ENCODE data around the gene TNFRSF4. TPM values are rescaled to one million over a fixed set of nuclear protein-coding genes. Genes with fewer than 3 reads are reported as not detected.

The TNFRSF4 gene
- total RNA-seq, 1 donor = 4.3 TPM

DNA sequence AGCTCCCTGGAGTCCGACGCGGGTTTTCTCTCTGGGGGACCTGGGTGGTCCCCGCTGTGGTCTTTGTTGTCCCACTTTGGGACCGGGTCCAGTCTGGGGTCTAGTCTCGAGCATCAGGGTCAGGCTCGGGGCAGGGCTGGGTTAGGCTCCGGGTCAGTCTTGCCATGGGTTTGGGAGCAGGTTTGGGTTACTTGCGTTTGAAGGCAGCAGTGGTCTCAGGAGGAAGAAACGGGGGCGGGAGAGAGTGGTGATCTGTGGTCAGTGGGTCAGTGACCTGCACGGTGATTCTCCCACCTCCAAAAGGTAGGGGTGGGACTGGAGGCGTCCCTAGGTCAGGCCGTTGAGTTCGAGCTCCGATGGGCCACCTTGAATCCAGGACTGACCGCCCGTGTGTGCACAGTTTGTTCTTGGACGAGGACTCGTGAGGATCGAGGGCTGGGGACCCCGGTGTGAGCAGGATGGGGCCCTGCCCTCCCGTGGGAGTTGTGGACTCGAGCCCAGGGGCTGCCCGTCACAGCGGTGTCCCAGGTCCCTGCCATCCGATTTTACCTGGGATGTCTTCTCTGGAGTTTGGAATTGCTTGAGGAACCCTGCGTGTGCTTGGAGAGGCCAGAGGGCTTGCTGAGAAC is 20.3 kb upstream of the TNFRSF4 start:
- DNase-seq (ENCODE audit: low read depth in 2 of 3, low spot score in 2 of 3) = no peak

DNA sequence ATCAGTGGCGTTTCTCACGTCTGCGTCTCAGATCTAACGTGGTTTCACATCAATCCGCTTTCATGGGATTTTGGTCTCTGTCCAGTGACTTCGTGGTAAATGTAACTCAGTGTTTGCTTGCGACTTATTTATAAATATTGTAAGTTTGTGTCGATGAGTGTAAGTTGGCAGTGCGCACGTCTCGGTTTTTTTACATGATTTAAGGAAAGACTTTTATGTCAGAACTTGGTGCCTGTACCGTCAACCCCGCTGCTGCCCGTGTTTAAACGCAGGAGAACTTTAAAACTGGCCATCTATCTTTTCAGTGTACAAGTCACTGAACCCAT is 19.6 kb upstream of the TNFRSF4 start:
- no peak for DNase-seq (ENCODE audit: low read depth in 2 of 3, low spot score in 2 of 3)

DNA sequence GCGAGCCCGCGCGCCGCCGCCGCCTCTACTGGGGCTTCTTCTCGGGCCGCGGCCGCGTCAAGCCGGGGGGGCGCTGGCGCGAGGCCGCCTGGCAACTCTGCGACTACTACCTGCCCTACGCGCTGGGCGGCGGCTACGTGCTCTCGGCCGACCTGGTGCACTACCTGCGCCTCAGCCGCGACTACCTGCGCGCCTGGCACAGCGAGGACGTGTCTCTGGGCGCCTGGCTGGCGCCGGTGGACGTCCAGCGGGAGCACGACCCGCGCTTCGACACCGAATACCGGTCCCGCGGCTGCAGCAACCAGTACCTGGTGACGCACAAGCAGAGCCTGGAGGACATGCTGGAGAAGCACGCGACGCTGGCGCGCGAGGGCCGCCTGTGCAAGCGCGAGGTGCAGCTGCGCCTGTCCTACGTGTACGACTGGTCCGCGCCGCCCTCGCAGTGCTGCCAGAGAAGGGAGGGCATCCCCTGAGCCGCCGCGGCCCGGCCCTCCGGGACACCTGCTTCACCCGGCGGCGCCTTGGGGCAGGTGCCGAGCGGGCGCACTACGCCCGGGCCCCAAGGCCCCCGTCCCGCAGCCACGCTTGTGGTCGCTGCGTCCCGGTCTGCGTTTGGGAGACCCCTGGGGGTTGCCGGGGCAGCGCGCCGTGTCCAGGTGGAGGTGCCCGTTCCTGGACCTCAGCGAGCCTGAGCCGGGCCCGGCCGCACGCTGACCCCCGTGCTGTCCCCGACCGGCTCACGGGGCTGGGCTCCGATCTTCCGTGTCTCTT is 19.0 kb upstream of the TNFRSF4 start:
- DNase-seq (ENCODE audit: low read depth in 2 of 3, low spot score in 2 of 3) = no peak

DNA sequence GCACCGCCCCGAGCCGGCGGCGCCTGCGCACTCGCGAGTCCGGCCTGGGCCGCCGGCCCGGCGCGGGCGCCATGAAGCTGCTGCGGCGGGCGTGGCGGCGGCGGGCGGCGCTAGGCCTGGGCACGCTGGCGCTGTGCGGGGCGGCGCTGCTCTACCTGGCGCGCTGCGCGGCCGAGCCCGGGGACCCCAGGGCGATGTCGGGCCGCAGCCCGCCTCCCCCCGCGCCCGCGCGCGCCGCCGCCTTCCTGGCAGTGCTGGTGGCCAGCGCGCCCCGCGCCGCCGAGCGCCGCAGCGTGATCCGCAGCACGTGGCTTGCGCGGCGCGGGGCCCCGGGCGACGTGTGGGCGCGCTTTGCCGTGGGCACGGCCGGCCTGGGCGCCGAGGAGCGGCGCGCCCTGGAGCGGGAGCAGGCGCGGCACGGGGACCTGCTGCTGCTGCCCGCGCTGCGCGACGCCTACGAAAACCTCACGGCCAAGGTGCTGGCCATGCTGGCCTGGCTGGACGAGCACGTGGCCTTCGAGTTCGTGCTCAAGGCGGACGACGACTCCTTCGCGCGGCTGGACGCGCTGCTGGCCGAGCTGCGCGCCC is 18.3 kb upstream of the TNFRSF4 start, which contains the start of gene B3GALT6:
TSS of gene B3GALT6 (plus strand) at position 30 of the 588 bp plus-strand sequence. CDS start at position 72, 42 bp downstream.
- no peak for DNase-seq (ENCODE audit: low read depth in 2 of 3, low spot score in 2 of 3)

DNA sequence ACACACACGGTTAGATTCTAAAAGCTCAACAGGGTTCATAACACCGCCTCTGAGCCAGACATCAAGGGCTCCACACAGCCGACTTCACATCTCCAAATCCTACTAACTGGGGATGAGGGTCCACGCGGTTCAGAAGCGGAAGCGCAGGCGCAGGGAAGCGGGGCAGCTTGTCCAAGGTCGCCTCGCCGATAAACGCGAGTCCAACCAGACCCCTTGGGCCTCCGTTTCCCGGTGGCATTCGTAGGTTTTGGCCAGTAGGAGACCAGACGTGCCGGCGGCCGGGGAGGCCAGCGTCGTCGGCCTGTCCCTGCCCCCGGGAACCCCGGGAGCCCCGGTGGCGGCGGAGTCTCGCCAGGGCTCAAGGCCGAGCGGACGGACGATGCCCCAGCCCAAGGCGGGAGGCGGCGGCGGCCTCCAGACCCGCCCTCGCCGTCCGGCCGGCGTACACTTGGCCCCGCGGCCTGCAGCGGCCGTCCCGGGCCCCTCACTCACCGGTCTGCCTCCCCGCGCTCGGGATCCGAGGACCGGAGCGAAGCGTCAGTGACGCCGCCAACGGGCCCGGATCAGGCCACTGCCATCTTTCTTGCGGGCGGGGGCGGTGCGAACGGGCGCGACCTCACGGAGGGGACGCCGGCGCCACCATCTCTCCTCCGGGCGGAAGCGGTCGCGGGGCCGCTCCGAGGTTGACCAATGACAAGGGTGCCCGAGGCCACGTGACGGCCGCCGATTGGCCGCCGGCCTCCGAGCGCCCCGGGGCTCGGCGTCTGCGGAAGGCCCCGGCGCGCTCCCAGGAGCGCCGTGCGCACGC is 17.7 kb upstream of the TNFRSF4 start, which contains the start of gene SDF4:
TSS of gene SDF4 (minus strand) at position 602 of the 808 bp plus-strand sequence. CDS start 3,229 bp downstream, outside the sequence.
- DNase-seq (ENCODE audit: low read depth in 2 of 3, low spot score in 2 of 3) = peak; percentile 95 to 97 (median 97)

DNA sequence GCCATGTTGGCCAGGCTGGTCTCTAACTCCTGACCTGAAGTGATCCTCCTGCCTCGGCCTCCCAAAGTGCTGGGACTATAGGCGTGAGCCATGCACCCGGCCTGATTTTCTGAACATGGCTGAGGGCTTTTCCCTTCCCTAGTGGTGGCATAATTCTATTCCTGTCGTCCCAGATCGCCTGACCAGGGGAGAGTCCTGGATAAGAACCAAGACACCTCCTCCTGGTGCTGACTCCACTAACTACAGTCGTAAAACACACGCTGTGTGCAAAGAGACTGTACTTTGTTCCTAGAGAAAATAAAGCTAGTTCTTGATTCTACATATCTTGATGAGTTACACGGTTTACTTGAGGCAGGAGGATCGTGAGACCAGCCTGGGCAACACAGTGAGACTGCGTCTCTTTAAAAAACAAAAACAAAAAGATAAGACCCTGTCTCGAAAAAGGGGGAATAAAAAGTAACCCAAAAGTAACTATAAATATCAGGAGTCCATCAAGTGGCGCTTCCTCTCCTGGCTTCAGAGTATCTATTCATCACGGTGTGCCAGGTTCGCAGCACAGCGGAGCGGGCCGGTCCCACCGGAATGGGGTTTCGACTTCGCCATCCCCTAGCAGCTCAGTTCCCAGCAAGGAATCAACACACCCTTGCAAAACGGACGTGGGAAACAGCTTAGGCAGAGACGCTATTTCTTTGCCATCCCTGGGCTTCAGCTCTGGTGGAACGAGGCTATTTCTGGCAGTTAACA is 16.9 kb upstream of the TNFRSF4 start:
- no peak for DNase-seq (ENCODE audit: low read depth in 2 of 3, low spot score in 2 of 3)

DNA sequence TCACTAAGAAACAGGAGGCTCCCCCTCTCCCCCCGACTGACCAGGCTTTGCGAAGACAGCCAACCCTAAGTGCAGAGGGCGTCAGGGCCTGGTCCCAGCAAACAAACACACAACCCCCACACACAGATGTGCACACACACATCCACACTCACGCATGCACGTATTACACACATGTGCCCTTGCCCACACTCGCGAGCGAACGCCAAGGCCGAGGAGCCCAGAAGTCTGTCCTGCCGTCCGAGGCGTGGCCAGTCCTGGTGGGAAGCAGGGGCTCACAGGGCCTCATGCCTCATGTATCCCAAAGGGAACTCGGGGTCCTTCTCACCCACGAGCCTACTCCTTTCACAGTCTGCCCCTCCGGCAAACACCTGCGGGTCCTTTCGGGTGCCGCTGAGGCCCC is 15.8 kb upstream of the TNFRSF4 start:
- no peak for DNase-seq (ENCODE audit: low read depth in 2 of 3, low spot score in 2 of 3)

DNA sequence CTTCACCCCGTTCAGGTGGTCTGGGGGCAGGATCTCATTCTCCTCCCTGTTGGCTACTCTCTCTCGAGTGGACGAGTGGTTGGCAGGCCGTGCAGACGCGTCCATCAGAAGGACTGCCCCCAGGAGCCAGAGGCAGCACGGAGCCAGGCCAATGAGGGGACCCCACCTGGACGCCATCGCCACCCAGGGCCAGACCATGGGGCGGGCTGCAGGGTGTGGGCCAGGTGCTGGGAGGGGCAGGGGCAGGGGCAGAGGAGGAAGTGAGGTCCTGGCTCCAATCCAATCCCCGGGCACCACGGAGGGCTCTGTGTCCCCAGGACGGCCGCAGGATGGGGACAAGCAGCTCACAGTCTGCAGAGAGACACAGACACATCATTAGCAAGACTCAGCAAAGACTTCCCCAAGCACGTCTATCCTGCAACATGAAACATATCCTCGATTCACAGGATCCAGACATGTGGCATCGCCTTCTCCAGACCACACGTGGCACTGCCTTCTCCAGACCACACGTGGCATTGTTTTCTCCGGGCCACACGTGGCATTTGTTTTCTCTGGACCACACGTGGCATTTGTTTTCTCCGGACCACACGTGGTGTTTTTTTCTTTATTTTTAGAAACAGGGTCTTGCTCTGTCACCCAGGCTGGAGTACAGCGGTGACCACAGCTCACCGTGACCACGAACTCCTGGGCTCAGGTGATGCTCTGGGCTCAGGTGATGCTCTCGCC is 14.8 kb upstream of the TNFRSF4 start:
- DNase-seq (ENCODE audit: low read depth in 2 of 3, low spot score in 2 of 3) = no peak

DNA sequence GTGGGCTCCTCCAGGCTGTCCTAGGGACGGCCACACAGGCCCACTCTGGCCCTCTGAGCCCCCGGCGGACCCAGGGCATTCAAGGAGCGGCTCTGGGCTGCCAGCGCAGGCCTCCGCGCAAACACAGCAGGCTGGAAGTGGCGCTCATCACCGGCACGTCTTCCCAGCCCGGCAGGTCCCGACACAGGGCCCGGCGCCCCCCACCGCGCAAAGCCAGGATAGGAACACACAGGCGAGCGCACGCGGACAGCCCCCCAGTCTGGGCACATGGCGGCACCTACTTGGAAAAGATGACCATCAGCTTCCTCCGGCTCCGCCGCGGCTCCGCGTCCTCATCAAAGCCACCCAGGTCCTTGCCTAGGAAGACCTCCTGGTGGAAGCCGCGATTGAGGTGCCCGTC is 14.2 kb upstream of the TNFRSF4 start:
- DNase-seq (ENCODE audit: low read depth in 2 of 3, low spot score in 2 of 3) = no peak

DNA sequence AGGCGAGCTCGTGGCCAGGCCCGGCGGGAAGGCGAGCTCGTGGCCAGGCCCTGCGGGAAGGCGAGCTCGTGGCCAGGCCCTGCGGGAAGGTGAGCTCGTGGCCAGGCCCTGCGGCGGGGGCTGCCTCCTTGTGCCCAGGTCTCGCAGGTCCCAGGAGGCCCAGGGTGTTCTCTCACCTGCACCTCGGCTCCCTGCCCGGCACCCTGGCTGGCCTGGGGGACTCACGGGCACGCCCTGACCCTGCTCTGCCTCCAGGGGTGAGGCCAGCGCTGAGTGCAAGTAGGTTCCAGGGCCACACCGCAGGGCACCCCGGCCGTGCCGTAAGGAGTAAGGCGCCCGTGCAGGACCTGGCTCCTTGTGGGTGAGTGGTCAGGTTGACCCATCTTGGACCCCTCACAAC is 13.4 kb upstream of the TNFRSF4 start:
- no peak for DNase-seq (ENCODE audit: low read depth in 2 of 3, low spot score in 2 of 3)

DNA sequence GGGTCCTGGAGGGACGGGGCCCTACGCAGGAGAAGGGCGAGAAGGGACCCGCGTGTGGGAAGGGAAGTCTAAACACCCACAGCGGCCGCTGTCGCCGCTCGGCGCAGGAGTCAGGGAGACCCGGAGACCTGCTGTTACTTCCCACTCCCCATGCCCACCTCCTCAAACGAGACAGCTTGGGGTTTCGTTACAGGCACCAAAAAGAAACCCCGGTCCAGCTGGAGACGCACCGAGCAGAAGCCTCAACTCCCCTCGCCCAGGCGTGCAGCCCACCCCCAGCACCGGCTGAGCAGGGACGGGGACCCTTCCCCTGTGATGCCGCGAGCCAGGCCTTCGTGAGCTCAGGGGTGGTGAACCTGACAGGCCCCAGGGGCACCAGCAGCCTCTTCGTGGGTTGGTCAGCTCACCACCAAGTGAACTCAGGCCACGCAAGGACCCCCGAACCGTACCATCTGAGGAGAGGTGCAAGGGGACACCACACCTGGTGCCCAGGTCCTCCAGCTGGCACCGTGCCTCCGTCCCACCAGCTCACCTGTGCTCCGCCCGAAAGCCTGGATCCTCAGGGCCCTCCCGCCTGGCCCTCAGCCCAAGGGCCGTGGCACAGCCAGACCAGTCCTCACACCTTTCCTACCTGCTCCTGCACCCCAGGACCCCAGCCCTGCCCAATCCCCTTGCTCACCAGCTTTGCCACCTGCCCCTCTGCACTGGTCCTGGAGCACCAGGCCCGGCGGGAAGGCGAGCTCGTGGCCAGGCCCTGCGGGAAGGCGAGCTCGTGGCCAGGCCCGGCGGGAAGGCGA is 12.8 kb upstream of the TNFRSF4 start:
- DNase-seq (ENCODE audit: low read depth in 2 of 3, low spot score in 2 of 3) = no peak

DNA sequence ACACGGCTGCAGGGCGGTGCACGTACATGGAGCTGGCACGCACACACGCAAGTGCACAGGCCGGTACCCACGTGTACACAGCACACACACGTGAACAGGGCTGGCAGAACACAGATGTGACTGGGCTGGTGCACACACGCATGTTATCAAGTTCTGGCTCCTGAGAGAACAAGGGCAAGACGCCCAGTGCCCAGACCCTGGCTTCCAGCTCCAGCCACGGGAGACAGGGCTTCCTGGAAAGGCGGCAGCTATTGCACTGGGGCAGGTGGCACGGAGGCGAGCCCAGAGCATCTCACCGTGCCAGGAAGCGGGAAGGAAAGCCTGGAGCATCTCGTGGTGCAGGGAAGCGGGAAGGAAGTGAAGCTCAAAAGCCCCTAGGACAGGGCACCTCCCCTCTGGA is 12.0 kb upstream of the TNFRSF4 start:
- no peak for DNase-seq (ENCODE audit: low read depth in 2 of 3, low spot score in 2 of 3)

DNA sequence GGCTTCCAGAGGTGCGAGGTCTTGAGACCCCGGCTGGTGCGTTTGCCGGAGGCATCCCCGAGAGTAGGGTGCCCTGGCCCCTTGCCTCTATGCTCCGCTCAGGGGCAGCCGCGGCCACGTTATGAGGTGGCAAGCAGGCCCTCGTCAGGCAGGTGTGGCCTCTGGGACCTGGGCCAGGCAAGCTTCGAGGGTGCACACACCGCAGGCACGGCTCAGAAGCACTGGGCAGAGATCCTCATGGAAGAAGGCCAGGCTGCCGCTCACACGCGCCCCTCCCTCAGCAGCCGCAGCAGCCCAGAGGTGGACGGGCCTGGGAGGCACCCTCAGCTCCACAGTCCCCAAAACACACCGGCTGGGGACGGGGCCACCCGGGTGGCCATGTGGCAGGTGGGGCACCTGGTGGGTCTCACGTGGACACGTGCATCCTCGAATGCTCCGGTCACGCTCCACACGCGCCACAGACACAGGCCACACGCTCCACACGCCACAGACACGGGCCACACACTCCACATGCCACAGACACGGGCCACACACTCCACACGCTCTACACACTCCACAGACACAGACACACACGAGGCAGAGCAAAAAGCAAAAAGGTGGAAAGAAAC is 11.4 kb upstream of the TNFRSF4 start:
- no peak for DNase-seq (ENCODE audit: low read depth in 2 of 3, low spot score in 2 of 3)

DNA sequence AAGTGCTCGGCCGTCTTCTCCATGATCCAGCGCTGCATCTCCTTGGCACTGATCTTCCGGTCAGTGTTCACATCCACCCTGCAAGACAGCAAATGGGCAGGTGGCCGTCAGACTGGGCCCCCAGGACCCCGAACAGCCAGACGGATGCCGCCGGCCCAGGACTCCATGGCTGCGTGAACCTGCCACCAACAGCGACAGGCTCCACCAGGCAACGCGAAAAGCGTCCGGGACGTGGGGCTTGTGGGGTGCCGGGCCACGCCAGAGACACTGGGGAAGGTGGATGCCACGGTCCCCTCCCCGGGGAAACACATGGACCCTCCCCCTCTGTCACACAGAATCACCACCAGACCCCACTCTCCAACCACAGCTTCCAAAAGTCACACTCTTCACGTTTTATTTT is 9.9 kb upstream of the TNFRSF4 start:
- DNase-seq (ENCODE audit: low read depth in 2 of 3, low spot score in 2 of 3) = no peak

DNA sequence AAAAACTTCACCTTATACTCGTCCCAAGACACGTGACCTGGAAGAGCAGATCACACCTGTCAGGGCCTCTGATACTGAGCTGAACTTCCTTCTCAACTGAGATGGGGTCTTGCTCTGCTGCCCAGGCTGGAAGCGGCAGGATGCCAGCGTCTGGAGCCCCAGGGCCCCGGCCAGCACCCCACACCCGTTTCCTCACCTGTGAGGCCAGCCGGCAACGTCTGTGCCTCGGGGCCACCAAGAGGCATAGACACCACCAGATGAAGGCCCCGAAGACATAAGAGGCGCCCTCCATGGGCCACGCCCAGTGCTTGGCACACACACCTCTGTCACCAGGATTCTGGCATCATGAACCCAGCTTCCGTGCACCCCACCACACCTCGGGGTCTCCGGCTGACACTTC is 9.4 kb upstream of the TNFRSF4 start:
- no peak for DNase-seq (ENCODE audit: low read depth in 2 of 3, low spot score in 2 of 3)

DNA sequence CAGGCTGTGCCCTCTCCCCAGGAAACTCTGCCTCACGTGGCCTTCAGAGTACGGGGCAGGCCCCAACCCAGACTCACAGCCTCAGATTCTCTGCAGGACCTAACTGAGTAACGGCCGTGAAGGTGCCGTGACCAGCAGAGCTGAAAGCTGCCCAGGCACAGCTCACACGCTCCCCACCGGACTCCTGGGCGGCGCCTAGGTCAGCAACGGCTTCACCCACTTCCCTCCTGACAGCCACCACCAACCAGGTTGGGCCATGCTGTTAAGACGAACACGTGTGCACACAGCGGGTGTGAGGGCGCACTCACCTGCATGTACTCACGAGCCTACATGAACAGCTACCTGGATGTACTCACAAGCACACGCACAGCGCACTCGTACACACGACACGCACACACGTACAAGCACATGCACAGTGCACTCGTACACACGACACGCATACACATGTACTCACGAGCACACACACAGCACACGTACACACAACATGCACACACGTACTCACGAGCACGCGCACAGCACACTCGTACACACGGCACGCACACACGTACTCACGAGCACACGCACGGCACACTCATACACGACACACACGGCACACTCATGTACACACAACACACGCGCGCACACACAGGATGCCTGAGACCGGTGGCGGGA is 8.7 kb upstream of the TNFRSF4 start:
- DNase-seq (ENCODE audit: low read depth in 2 of 3, low spot score in 2 of 3) = no peak

DNA sequence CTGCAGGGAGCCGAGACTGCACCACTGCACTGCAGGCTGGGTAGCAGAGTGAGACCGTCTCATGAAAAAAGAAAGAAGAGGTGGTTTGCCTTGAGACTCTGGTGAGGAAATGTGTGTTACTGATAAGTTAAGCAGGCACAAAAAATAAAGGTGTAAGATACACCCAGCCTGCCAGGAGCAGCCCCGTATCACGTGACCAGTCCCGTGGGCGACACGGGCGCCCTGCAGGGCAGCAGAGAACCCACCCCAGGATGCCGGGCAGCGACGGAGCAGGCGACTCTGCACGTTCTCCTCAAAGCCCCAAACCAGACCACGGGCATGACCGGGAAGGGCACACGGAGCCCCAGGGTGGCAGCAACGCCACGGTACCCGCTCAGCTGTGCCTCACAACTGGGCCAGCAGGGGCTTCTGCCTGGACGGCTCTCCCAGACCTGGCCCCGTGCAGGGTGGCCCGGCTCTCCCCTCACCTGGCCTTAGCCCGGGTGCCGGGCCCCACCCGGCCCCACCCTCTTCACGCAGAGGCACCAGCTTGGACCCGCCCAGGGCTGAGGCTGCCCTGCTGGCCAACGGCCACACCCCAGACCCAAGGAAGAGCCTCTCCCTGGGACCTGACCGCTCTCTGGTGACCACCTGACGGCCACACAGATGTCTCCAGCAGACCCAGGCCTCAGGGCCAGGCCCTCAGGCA is 8.1 kb upstream of the TNFRSF4 start:
- no peak for DNase-seq (ENCODE audit: low read depth in 2 of 3, low spot score in 2 of 3)

DNA sequence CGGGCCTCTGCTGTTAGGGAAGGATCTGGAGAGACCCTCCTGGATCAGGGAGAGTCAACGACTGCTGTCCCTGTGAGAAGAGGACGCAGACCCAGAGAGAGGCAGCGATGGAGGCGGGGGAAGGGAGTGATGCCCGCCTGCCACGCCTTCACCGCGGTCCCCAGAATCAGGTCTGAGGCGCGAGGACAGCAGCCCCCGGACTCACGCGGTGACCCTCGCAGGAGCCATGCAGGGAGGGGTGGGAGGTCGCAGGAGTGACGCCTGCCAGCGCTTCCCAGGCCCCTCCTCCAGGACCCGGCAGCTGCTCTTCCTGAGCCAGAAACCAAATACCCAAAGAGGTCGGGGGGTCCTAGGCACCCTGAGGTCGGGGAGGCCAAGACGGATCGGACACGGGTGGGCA is 6.2 kb upstream of the TNFRSF4 start:
- no peak for DNase-seq (ENCODE audit: low read depth in 2 of 3, low spot score in 2 of 3)
